ENCODE data around the gene TPRG1. TPM values are rescaled to one million over a fixed set of nuclear protein-coding genes. Genes with fewer than 3 reads are reported as not detected.

Gene TPRG1
- polyA plus RNA-seq, 1 donor (not counting 4 experiments of a cell fraction or from before 2014, with no cell fraction given) = 1.5 TPM

- peaks cover 14% of the 10 kb centered on the region for H3K4me1 ChIP-seq (ENCODE audit: control insufficient read depth, extremely low read depth, insufficient read depth, low read length)
- H3K4me2 ChIP-seq (ENCODE audit: control insufficient read depth, extremely low read depth, insufficient read depth, low read depth, low read length) = no peak overlapping the region
- TF ChIP-seq CTCF (optimal IDR thresholded peaks at IDR 0.05 in 1 of 3, IDR thresholded peaks at IDR 0.05 in 1 of 3, conservative IDR thresholded peaks at IDR 0.05 in 1 of 3; ENCODE audit: extremely low read depth in 1 of 3, insufficient read depth in 2 of 3, low read length in 3 of 3) = no peak
- no peak for TF ChIP-seq EZH2 (IDR thresholded peaks at IDR 0.05; ENCODE audit: low read length)
- dilution Hi-C loops (cut with MboI; ENCODE audit: extremely low pct_ligation_motif_present, low sequenced_read_pairs) = no loop called here
- DNase-seq (ENCODE audit: low read depth, low spot score) = no peak
- no peaks in the 10 kb centered on the region for H3K79me2 ChIP-seq (ENCODE audit: control insufficient read depth, insufficient read depth, low read length)
- no peaks in the 10 kb centered on the region for H3K36me3 ChIP-seq (ENCODE audit: control insufficient read depth in 2 of 2, extremely low read depth in 1 of 2, insufficient read depth in 2 of 2, low read length in 2 of 2)
- FAIRE-seq = no peak
- H3K27ac ChIP-seq (ENCODE audit: control insufficient read depth, insufficient read depth, low read length) = no peak overlapping the region
- no peak overlapping the region for H3K4me3 ChIP-seq (ENCODE audit: control insufficient read depth in 2 of 3, extremely low read depth in 1 of 3, insufficient read depth in 2 of 3, low read depth in 1 of 3, low read length in 3 of 3)
- H3K9me1 ChIP-seq (ENCODE audit: control insufficient read depth, extremely low read depth, insufficient read depth, low read length) = no peaks in the 10 kb centered on the region
- H3K27me3 ChIP-seq (ENCODE audit: control insufficient read depth, extremely low read depth, insufficient read depth, low read length) = no peaks in the 10 kb centered on the region
- H4K20me1 ChIP-seq (ENCODE audit: control insufficient read depth, extremely low read depth, insufficient read depth, low read length) = no peaks in the 10 kb centered on the region
- H2AFZ ChIP-seq (ENCODE audit: control insufficient read depth, low read length) = no peak overlapping the region
- no peaks in the 10 kb centered on the region for H3K9me3 ChIP-seq (ENCODE audit: control insufficient read depth, low read depth, low read length)
- H3K9ac ChIP-seq (ENCODE audit: control insufficient read depth, extremely low read depth, insufficient read depth, low read length) = no peak overlapping the region
These were observed 115.1 kb downstream of the TPRG1 start for GRCh38 chr3:189286916-189287315.

DNA sequence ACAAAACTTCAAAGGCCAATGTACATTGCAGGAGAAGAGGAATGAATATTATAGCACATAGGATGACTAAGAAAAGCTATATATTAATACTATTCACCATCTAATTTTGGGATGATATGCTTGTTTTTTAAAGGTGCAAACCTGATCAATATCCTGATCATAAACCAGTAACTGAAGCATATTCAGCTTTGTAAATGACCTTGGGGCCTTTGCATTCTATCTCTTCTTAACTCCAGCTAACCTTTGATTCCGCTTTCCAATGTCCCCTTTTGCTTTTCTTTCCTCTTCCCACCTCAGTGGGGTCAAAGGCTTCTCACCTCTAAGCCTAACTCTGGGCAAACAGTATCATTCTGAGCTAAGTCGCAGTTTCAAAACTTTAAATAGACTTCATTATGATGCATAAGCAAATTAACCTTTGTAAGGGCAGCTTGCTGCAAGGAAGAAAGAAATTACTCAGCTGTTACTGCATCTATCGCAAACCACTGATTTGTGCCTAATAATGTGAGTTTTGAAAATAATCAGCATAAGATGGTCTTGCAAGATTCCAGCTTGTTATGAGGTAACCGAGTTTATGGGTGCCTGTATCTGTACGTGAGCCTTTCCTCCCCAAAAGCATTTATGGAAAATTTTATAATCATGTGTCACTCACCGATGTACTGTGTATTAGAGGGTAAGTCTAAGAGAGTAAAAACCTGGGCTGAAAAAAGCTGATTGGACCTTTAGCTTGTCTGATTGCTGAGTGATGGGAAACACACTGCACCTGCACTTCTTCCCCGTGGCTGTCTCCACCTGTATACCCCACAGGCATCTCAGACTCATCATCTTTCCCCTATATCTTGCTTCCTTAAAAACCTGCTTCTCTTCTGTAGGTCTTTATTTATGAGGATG, 116.8 kb downstream of the TPRG1 start:
- DNase-seq (ENCODE audit: low read depth, low spot score) (no peak), FAIRE-seq (peak; percentile 48)
- Histone ChIP-seq H2AFZ (ENCODE audit: control insufficient read depth, low read length) (no peak overlapping the region), H3K4me1 (ENCODE audit: control insufficient read depth, extremely low read depth, insufficient read depth, low read length) (peaks cover 11% of the 10 kb centered on the region), H3K27ac (ENCODE audit: control insufficient read depth, insufficient read depth, low read length) (no peak overlapping the region), H3K4me3 (ENCODE audit: control insufficient read depth in 2 of 3, extremely low read depth in 1 of 3, insufficient read depth in 2 of 3, low read depth in 1 of 3, low read length in 3 of 3) (no peak overlapping the region), H3K9me1 (ENCODE audit: control insufficient read depth, extremely low read depth, insufficient read depth, low read length) (no peaks in the 10 kb centered on the region), H3K27me3 (ENCODE audit: control insufficient read depth, extremely low read depth, insufficient read depth, low read length) (no peaks in the 10 kb centered on the region), H3K79me2 (ENCODE audit: control insufficient read depth, insufficient read depth, low read length) (no peaks in the 10 kb centered on the region), H3K9ac (ENCODE audit: control insufficient read depth, extremely low read depth, insufficient read depth, low read length) (no peak overlapping the region), H3K9me3 (ENCODE audit: control insufficient read depth, low read depth, low read length) (no peaks in the 10 kb centered on the region), H4K20me1 (ENCODE audit: control insufficient read depth, extremely low read depth, insufficient read depth, low read length) (no peaks in the 10 kb centered on the region), H3K4me2 (ENCODE audit: control insufficient read depth, extremely low read depth, insufficient read depth, low read depth, low read length) (no peak overlapping the region), H3K36me3 (ENCODE audit: control insufficient read depth in 2 of 2, extremely low read depth in 1 of 2, insufficient read depth in 2 of 2, low read length in 2 of 2) (no peaks in the 10 kb centered on the region)
- dilution Hi-C loops (cut with MboI; ENCODE audit: extremely low pct_ligation_motif_present, low sequenced_read_pairs) = no loop called here
- no peak for TF ChIP-seq EZH2 (IDR thresholded peaks at IDR 0.05; ENCODE audit: low read length)
- TF ChIP-seq CTCF (optimal IDR thresholded peaks at IDR 0.05 in 1 of 3, IDR thresholded peaks at IDR 0.05 in 1 of 3, conservative IDR thresholded peaks at IDR 0.05 in 1 of 3; ENCODE audit: extremely low read depth in 1 of 3, insufficient read depth in 2 of 3, low read length in 3 of 3) = no peak
